ENCODE measurements around the gene CTSH. TPM values are rescaled to one million over a fixed set of nuclear protein-coding genes. Genes with fewer than 3 reads are reported as not detected.

Gene CTSH
- total and polyA plus RNA-seq, 2 of the 13 experiments (the other 11 are each of a cell fraction or from before 2014, with no cell fraction given): 265 to 653 TPM

- TF ChIP-seq HNF1A (IDR thresholded peaks at IDR 0.05; ENCODE audit: low read depth) (peak; percentile 74; the same call in 1 of the 2 replicates), HNF1A (CRISPR knock-in tag; IDR thresholded peaks at IDR 0.05; ENCODE audit: borderline replicate concordance) (peak; percentile 78), AFF4 (CRISPR knock-in tag; IDR thresholded peaks at IDR 0.05) (peak; percentile 36; the same call in 1 of the 2 replicates), THAP11 (CRISPR knock-in tag; IDR thresholded peaks at IDR 0.05) (peak; percentile 41), PRPF4 (IDR thresholded peaks at IDR 0.05; ENCODE audit: low read depth, low read length, poor library complexity, severe bottlenecking) (no peak), ZNF572 (CRISPR knock-in tag; IDR thresholded peaks at IDR 0.05) (no peak), PRDM15 (CRISPR knock-in tag; IDR thresholded peaks at IDR 0.05) (no peak), EZH2 (conservative IDR thresholded peaks at IDR 0.05; ENCODE audit: low read depth, low read length) (no peak), ZNF121 (CRISPR knock-in tag; IDR thresholded peaks at IDR 0.05) (peak; percentile 84), GLI4 (CRISPR knock-in tag; IDR thresholded peaks at IDR 0.05; ENCODE audit: borderline replicate concordance) (peak; percentile 55; the same call in 1 of the 2 replicates), NONO (IDR thresholded peaks at IDR 0.05) (no peak), NONO (CRISPR knock-in tag; conservative IDR thresholded peaks at IDR 0.05) (no peak; the same call in 1 of the 2 replicates), SRF (IDR thresholded peaks at IDR 0.05; ENCODE audit: low read depth, low read length) (no peak), ZBTB3 (CRISPR knock-in tag; IDR thresholded peaks at IDR 0.05; ENCODE audit: borderline replicate concordance, low read depth) (0 out of 2 replicates have a peak, but pooled peaks have one; percentile 7), ZNF768 (CRISPR knock-in tag; IDR thresholded peaks at IDR 0.05) (no peak), PCBP2 (optimal IDR thresholded peaks at IDR 0.05; ENCODE audit: low read depth, low read length, poor library complexity, severe bottlenecking) (no peak), ZFY (CRISPR knock-in tag; IDR thresholded peaks at IDR 0.05) (peak; percentile 79), TOE1 (CRISPR knock-in tag; IDR thresholded peaks at IDR 0.05) (no peak), ERF (CRISPR knock-in tag; IDR thresholded peaks at IDR 0.05) (peak; percentile 94)
Measured at GRCh38 chr15:78988361-78988911, 43.6 kb upstream of the CTSH start (continued).
